NCI-H748 (cell line): ENCODE measurements around the gene RS1.

ENCODE experiments used
- DNase-seq: peaks from one replicate; lab custom pipeline; 2025; ENCODE audit not compliant: unreplicated experiment; lab: John Stamatoyannopoulos, UW

The RS1 gene

DNA sequence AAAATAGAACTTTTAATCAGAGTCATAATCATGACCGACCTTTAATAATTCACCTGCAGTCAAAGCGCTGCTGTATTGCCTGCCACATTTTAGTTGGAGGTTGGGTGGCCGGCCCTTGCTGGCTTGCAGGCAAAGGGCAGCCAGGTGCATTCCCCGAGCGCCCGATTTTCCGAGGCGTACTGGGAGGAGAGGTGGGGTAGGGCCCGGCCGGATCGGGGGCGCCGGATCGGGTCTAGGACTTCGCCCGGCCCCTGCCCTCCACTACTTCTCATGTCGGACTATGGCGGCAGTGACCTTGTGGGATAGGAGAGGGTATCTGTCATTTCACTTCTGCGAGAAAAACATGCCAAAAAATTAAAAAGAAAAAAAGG lies 2.5 kb upstream of the RS1 start:
- peak; percentile 68 for DNase-seq

DNA sequence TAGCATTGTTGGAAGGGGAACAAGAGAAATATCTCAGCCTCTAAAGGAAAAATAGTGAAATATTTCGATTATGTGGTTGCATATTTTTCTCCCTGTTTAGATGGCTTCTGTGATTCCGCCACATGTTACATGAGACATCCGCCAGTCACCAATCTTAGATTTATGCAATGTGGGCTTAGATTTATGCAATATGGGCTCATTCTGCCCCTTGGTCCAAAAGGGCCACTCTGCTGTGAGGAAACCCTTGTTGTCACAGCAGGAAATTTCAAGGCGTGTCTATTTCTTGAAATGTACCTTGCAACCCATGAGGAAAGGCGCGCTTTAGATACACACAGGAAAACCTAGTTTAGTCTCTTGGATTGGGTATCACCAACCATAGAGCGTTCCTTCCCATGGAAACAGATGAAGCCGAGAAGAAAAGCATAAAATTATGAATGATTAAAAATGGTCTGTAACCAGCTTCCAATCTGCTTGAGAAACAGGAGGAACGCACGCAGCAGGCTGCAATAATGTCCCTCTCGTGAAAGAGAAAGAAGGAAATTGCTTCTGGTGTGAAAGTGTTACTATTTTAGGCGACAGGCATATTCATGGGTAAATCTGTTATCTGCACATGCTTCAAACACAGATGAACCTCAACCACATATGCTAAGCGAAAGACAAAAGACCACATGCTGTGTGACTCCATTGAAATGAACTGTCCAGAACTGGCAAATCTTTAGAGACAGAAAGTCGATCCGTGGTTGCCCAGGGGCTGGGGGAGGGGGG lies 3.7 kb downstream of the RS1 start:
- DNase-seq: peak; percentile 42

DNA sequence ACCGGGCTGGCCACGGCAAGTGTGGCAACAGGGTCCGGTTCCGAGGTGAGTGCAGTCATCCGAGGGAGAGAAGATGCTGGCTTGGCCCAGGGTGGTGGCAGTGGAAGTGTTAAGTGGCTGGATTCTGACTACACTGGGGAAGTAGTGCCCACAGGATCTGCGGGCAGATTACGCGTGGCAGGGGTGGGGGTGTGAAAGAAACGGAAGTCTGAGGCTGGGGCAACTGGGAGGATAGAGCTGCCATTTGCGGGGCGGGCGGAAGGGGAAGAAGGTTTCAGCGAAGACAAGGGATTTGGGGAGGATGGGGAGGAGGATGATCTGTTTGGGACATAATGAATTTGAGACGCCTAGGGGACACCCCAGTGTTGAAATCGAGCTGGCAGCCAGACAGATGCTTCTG lies 5.3 kb downstream of the RS1 start:
- DNase-seq: no peak

DNA sequence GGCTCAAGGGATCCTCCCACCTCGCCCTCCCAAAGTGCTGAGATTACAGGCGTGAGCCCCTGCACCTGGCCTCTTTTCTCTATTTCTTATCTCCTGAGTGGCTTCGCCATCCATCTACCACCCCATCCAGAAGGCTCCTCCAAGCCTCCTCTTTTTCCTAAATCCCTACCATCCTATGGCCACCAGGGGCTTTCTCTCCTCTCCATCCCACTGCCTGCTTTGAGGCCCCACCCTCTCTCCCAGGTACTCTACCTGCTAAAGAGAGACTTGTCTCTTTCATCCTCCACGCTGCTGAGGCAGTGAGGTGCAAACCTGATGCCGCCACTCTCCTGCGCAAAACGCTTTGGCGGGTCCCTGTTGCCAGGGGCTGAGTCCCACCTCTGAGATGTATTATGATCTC lies 7.0 kb downstream of the RS1 start:
- DNase-seq: peak; percentile 4

DNA sequence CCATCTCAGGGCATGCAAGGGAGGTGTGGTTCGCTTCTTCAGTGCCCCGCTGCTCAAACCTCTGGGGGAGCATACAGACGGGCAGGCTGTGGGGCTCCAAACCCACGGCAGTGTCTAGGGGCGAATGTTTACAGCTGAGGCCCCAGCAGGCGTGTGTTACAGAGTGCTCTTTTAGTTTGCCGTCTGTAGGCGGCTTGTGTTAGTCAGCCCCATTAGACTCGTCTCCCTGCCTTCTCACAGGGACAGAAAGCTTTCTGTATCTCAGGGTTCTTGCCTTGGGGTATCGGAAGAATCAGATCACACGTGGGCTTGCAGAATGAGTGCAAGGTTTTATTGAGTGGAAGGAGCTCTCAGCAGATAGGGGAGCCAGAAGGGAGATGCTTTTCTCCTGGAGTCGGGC lies 10.6 kb downstream of the RS1 start:
- no peak for DNase-seq

DNA sequence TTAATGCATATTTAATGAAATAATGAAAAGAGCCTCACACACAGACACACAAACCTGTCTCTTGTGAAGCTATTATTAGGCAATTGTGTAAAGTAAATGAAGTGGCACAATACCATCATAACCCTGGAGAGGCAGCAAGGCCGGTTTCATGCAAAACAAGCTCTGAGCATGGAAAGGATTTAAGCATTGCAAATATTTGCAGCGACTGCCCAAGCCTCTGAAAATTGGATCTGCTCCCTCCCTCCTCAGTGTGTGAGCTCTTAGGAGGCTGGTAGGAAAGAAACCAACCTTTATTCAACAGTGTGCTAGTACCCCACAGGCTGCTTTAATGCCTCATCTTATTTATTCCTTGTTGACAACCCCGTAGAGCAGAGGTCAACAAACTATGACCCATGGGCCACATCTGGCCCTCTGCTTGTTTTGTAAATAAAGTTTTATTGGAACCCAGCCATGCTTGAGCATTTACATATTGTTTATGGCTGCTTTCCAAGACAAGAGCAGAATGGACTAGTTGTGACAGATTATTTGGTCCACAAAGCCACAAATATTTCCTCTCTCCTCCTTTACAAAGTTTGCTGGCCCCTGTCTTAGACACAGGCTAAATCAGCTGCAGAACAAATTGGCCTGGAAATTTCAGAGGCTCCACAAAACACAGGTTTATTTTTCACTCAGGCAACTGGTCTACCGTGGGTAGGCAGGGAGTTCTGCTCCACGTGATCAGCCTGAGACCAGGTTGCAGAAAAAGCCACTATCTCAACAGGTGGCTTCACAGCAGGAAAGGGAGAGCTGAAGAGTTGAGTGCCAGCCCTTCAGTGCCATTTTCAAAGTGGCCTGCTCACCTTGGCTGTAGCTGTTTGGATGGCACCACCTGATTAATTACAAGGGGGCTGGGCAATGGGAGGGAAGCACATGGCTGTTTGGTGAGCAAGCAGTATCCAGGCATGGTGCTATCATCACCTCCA lies 16.8 kb downstream of the RS1 start:
- DNase-seq: peak; percentile 53

DNA sequence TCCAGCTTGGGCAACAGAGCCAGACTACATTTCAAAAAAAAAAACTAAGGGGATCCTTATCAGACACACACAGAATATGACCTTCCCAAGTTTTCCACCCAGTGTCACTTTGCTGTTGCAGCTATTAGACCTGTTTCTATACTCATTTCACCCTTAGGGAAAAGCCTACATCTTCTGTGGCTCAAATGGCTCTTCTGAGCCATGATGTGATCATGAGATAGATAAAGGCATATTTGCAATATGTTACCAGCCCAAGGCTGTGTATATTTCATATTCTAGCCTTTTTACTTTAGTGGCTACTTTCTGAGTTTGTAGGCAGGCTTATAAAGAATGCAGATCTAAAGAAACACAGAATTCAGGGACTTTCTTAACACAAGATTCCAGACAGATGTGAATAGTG lies 19.3 kb downstream of the RS1 start:
- no peak for DNase-seq

DNA sequence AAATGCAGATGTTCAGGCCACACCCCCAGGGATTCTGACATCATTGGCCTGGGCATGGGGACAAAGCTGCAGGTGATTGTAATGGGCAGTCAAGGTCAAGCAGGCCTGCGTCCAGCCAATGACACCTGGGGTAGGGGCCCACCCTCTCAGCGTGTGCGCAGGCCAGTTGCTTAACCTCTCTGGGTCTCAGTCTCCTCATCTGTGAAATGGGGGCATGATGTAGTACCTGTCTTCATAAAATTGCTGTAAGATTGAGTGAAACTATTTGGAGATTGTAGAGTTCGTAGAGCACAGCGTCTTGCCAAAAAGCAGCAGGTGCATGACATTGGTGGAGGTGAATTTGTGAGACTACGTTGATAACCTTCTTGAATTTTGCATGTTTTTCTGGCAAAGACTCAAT lies 21.2 kb downstream of the RS1 start:
- no peak for DNase-seq

DNA sequence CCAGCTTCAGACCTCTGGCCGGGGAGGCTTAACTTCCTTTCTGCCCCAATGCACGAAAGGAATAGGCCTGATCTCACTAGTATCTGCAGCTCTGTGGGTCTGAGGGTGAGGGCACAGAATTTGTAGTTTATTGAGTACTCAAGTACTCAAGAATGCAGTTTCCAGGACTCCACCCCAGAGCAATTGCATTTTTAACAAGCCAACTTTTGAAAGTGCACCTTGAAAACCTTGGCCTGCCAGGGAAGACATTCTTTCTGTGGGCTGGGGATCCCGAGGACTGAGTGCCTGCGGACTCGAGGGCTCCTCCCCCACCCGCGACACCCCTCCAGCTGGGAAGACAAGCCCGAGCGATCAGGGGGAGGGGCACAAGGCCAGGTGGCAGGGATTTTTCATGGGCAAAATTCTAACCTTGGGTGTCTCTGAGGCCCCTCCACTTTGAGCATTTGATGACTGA lies 22.4 kb downstream of the RS1 start:
- no peak for DNase-seq

DNA sequence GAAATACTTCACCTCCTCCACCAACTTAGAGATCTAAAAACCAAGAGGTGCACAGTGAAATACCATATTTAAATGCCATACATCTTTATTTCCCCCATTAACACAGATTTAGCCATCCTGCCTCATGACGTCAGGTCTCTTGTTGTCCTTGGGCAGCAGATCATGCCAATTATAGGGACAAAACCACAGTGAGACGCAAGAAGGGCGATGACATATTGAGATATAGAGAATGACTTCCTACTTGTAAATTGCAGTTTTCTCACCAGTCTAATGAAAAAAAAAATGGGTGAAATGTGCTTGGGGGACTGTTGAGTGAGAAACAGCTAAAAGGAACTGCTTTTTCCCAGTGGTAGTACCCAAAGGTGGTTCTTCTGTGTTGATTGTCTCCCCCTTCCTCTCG lies 24.3 kb downstream of the RS1 start:
- DNase-seq: no peak

DNA sequence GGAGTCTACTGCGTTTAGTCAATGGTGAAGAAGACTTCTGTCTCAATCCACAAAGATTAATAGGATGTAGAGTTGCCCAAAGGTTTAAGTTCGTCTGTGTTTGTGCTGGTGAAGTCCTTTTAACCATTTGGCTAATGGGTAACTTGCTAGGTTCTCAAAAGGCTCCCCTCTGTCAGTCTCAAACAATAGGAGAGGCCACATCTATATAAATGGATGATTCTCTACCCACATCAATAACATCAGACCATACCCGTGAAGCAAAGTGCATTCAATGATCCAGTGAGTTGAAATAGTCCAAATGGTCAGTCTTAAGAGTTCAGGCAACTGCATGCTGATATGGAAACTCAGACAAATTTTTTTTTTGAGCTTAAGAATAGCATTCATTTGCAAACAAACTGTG lies 28.1 kb downstream of the RS1 start:
- no peak for DNase-seq

DNA sequence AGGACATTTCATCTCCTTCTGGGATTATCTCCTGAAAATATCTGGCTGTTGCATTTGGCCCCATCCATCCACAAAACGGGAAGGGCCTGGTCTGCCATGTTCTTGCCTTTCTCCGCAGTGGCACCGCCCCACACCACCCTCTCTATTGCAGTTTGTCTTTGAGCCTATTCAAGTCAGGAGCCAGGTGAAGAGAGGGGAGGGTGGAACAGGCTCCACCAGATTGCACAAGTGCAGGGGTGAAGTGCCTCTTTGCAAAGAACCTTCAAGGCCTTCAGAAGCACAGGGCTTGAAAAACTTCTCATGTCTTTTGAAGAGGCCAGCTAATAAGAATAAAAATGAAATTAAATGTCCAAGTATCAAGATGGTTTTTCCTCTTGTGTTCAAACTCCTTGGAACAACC lies 28.7 kb downstream of the RS1 start:
- DNase-seq: no peak

DNA sequence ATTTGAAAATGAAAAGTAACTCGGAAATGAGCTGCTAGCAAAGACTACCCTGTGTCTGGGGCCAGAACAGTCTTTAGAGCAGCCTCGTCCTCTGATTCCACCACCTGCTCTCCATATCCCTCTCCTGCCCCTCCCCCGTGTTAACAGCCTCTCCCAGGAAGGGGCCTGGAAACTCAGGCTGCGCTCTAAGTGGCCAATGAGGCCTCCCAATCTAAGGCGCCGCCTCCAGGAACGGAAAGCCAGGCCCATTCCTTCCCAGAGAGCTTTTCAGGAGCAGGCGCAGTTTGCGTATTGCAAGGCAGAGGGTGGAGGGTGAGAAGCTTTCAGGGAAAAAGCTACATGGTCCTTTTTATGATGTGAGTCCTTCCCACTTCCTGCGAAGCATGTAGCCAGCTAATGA lies 31.2 kb downstream of the RS1 start:
- peak; percentile 24 for DNase-seq

DNA sequence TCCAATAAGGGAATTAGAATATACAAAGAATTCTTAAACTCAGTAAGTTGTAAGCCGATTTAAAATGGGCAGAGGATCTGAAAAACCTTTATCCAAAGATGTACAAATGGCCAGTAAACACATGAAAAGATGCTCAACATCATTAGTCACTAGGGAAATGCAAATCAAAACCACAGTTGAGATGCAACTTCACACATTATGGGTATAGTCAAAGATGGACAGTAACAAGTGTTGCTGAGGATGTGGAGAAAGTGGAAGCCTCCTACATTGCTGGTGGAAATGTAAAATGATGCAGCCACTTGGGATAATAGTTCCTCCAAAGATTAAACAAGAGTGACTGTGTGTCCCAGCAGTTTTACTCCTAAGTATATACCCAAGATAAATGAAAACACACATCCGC lies 32.6 kb downstream of the RS1 start:
- DNase-seq: no peak

DNA sequence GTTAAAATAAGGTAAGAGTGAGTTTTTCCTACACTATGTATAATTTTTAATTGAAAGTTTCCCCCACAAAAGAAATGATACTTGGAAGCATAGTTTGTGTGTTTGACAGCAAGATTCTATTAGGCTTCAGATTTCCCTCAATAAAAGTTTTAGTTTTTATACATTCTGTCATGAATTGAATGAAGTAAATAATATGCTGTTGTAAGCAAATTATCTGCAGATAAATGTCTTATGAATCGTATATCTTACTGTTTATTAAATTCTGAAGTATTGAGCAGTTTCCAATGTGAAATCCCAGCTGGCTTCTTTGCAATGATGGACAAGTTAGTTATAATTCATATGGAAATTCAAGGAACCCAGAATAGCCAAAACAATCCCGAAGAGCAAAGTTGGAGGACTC lies 33.5 kb downstream of the RS1 start:
- no peak for DNase-seq

DNA sequence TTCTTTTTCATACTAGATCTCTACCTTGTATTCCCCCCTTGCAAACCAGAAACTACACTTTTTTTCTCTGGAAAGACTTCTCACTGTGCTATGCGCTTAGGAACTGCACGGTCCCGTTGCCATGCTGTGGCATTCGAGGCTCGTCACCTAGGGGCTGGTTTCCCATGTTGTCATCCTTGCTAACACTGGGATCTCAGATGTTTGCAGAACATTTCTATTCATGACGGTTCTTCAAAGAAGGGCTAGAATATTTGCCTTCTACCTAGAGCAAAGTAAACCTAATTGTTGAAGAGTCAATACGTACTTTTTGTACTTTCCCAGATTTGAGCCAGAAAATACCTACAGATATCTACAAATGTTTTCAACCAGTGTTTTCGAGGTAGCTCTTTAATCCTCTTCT lies 41.0 kb downstream of the RS1 start:
- DNase-seq: no peak

DNA sequence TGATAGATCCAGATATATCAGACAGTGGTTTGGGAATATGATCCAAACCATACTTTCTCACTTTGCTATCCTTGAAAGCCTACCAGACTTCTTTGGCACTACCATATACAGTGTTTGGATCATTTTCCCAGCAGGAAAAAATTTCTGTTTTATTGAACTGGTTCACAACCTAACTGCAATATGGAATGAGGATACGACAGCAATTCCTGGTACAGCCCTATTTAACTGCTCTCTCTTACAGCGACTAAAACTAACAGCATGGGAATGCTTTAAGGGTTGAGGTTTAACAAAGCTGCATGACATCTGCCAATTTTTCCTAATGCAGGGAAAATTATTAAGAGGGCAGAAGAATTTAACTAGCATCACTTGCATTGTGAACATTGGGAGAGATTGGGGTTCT lies 47.3 kb downstream of the RS1 start:
- no peak for DNase-seq

DNA sequence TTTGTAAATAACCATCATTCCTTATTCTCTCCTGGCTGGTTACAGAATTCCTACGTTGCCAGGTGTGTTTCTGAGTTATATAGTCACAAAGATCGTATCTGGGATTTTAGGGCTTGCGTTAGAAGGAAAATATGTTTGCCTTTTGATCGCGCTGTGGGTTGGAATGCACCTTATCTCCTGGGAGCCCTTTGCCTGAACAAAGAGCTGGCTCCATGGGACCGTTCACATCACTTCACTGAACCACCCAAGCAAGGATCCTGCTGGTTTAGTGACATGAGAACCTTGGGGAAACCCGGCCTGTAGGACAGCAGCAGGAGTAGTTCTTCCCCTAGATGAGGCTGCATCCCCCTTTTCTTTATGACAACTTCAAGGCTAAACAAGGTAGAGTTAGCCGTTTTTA lies 51.6 kb downstream of the RS1 start:
- DNase-seq: no peak

DNA sequence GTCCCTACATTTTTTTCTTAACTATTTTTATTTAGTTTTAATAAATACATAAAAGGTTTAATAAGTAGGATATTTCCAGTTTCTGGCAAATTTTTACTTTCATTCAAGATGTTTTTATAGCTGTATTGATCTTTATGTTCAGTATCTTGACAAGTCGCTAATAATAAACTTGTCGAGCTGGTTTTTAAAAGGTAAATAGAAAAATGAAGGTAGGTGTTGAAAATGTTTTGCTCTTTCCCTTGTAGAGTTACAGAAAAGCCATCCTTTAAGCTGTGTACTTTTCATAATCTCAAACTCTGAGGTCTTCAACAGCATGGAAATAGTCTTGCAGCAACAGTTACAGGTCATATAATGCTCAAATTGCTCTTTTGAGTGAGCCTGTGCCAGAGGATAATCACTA lies 52.6 kb downstream of the RS1 start:
- no peak for DNase-seq

DNA sequence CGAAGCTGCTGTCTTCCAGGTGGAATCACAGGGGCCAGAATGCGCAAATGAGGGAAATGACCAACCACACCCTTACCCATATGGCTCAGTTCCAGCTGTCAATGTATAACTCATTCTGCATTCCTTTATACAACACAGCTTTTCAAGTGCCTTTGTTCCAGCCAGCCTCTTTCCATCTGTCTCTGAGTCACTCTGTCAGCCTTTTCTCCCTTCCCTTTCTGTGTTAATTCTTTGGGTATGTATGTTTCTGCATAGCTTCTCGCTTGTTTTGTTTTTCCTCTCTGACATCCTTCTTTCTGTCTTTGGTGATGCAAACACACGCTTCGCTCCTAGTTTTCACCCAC lies 54.5 kb downstream of the RS1 start:
- peak; percentile 42 for DNase-seq

DNA sequence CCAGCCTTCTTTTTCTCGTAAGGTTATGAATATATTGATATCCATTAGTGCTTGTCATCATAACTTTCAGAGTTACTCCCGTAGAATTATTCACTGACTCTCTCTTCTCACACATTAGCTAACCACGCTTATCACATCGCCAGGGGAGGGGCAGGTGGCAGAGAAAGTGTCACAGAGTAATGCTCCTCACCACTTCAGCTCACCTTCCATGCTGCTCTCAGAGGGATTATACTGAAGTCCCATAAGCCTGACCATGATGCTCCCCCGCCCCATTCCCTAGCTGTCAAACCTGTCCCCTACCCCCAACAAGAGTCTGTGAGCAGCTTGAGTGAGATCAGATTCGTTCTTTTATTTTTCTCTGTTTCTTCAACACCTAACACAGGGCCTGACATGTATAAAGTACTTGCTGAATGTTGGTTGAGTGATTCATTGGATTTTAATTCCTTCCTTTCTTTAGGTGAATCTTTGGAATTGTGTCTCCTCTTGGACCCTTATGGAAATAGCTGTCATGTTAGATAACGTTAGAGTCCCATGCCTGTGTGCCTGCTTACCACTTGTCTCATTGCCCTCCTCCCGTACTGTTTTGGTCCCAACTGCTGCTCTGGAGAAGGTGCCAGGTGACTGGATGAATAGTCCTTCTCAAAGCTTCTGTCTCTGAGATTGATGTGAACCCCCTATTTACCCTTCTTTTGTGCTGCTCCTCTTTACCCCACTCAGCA lies 55.1 kb downstream of the RS1 start:
- DNase-seq: no peak
